GM18867 (cell line): Measurements from ENCODE around the gene AADACL4.
"Not testable (repeated sequence)": the region's sequence is repeated elsewhere in the genome, so short reads cannot be mapped to it uniquely, and the experiment has no call there.

ENCODE experiments used
- ATAC-seq: cut with Tn5 transposase; IDR thresholded peaks from one replicate; pipeline ENCODE4 v1.9.1; 2021; ENCODE audit warnings: mild to moderate bottlenecking, moderate library complexity; ENCODE audit not compliant: unreplicated experiment

AADACL4 gene

GRCh38 chr1:12629511-12629956, 14.4 kb upstream of the AADACL4 start:
- ATAC-seq = no peak

- no peak for ATAC-seq
Observed at GRCh38 chr1:12629985-12630760, 13.7 kb upstream of the AADACL4 start.

GRCh38 chr1:12630946-12631530, 12.8 kb upstream of the AADACL4 start:
- ATAC-seq = no peak

GRCh38 chr1:12631571-12631970, 12.3 kb upstream of the AADACL4 start:
- ATAC-seq = no peak

- ATAC-seq = no peak
Observed at GRCh38 chr1:12634156-12634555, 9.7 kb upstream of the AADACL4 start.

GRCh38 chr1:12634696-12635202, 9.1 kb upstream of the AADACL4 start:
- no peak for ATAC-seq

GRCh38 chr1:12636098-12636950, 7.6 kb upstream of the AADACL4 start:
- ATAC-seq = no peak

GRCh38 chr1:12637693-12638092, 6.2 kb upstream of the AADACL4 start:
- no peak for ATAC-seq

- no peak for ATAC-seq
Observed at GRCh38 chr1:12640237-12640957, 3.5 kb upstream of the AADACL4 start.

- ATAC-seq = no peak
Observed at GRCh38 chr1:12640958-12641272, 3.0 kb upstream of the AADACL4 start.

GRCh38 chr1:12643079-12643478, 806 bp upstream of the AADACL4 start:
- ATAC-seq = no peak

GRCh38 chr1:12644237-12644636, 352 bp downstream of the AADACL4 start:
- no peak for ATAC-seq

- ATAC-seq = no peak
Observed at GRCh38 chr1:12644829-12645228, 944 bp downstream of the AADACL4 start.

GRCh38 chr1:12645401-12645800, 1.5 kb downstream of the AADACL4 start:
- ATAC-seq = not testable (repeated sequence)

- ATAC-seq = no peak
Observed at GRCh38 chr1:12648741-12649140, 4.9 kb downstream of the AADACL4 start.

GRCh38 chr1:12649971-12650421, 6.1 kb downstream of the AADACL4 start:
- no peak for ATAC-seq

- no peak for ATAC-seq
Observed at GRCh38 chr1:12654004-12654567, 10.2 kb downstream of the AADACL4 start.

GRCh38 chr1:12654657-12655056, 10.8 kb downstream of the AADACL4 start:
- ATAC-seq = no peak

- ATAC-seq = no peak
Observed at GRCh38 chr1:12656575-12656974, 12.7 kb downstream of the AADACL4 start.

- ATAC-seq = no peak
Observed at GRCh38 chr1:12657060-12657884, 13.4 kb downstream of the AADACL4 start.
